Neutrophil (primary cell): Measurements from ENCODE around the gene OPA1.

ENCODE experiments used
- H3K27ac ChIP-seq: fragments of 200-600 bp; sonication (generic); 2 replicates; pipeline ENCODE4 v1.5.1; 2016; ENCODE audit warnings: mild to moderate bottlenecking, moderate library complexity
- H3K27me3 ChIP-seq: fragments of 200-600 bp; sonication (generic); 2 replicates; pipeline ENCODE4 v1.6.0; 2016; ENCODE audit warnings: mild to moderate bottlenecking
- H3K36me3 ChIP-seq: fragments of 200-600 bp; sonication (generic); 2 replicates; pipeline ENCODE4 v1.5.1; 2017
- H3K4me1 ChIP-seq, 2 experiments: fragments of 200-600 bp in 1 of 2; sonication (generic) in 1 of 2; 1 replicate in 1 of 2; 2 replicates in 1 of 2; pipeline versions ENCODE4 v1.5.1 to v1.6.1; 2013 to 2016; ENCODE audit warnings: low read depth in 1 of 2, low read length in 1 of 2, mild to moderate bottlenecking in 1 of 2, moderate library complexity in 1 of 2; ENCODE audit not compliant: control insufficient read depth in 1 of 2, insufficient read depth in 1 of 2
- H3K4me3 ChIP-seq, 2 experiments: fragments of 200-600 bp in 1 of 2; sonication (generic) in 1 of 2; 1 replicate in 1 of 2; 2 replicates in 1 of 2; pipeline ENCODE4 v1.5.1; 2013 to 2016; ENCODE audit warnings: low read depth in 1 of 2, low read length in 1 of 2, mild to moderate bottlenecking in 1 of 2, moderate library complexity in 1 of 2
- H3K9me3 ChIP-seq: fragments of 200-600 bp; sonication (generic); 2 replicates; pipeline ENCODE4 v1.5.1; 2016
- TF ChIP-seq, protein P1 (sequence below): fragments of 200-600 bp; sonication (generic); IDR thresholded peaks from 2 replicates; pipeline ENCODE4 v1.5.1; 2016; ENCODE audit warnings: antibody characterized with exemption

OPA1 gene

DNA sequence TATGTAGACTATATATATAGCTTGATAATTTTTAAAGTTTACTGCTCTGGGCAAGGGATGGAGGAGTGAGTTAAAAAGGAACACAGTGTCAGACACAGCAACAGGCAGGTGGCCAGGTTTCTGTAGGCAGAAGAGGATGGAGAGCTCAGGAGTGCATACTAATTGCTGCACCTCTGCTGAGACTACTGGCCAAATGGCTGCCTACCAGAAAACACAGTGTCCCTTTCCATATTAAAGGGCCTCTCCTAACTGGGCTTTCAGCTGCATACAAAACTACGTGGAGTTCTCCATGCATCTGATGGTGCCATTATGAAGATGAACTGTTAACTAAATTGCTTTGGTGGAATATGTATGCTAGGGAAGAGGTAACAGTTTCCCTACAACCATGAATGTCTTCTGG is 40.1 kb upstream of the OPA1 start:
- Histone ChIP-seq H3K36me3 (no peaks in the 10 kb centered on the region), H3K9me3 (no peaks in the 10 kb centered on the region), H3K27ac (no peak overlapping the region), H3K4me3 (no peak overlapping the region), H3K27me3 (peaks cover 15% of the 10 kb centered on the region), H3K4me1 (no peaks in the 10 kb centered on the region)
- TF ChIP-seq, protein P1, sequence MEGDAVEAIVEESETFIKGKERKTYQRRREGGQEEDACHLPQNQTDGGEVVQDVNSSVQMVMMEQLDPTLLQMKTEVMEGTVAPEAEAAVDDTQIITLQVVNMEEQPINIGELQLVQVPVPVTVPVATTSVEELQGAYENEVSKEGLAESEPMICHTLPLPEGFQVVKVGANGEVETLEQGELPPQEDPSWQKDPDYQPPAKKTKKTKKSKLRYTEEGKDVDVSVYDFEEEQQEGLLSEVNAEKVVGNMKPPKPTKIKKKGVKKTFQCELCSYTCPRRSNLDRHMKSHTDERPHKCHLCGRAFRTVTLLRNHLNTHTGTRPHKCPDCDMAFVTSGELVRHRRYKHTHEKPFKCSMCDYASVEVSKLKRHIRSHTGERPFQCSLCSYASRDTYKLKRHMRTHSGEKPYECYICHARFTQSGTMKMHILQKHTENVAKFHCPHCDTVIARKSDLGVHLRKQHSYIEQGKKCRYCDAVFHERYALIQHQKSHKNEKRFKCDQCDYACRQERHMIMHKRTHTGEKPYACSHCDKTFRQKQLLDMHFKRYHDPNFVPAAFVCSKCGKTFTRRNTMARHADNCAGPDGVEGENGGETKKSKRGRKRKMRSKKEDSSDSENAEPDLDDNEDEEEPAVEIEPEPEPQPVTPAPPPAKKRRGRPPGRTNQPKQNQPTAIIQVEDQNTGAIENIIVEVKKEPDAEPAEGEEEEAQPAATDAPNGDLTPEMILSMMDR, result no peak

DNA sequence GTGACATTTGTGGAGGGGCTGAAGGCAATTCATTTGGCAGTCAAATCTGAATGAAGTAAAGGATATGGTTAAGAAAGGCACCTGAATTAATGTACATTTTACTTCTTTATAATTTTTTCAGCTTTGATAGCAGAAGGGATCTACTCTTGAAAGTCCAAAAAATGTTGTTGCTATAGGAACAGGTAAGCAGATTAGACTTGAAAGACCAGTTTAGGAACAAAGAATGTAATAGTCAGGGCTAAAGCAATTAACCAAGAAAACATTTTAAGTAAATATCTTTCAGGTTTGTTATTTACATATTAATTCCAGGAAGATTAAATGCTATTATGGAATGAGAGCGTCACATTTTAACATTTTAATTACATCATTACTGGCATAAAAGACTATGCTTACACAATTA is 39.4 kb upstream of the OPA1 start:
- Histone ChIP-seq H3K4me3 (no peak overlapping the region), H3K9me3 (no peaks in the 10 kb centered on the region), H3K27me3 (peaks cover 15% of the 10 kb centered on the region), H3K36me3 (no peaks in the 10 kb centered on the region), H3K4me1 (no peaks in the 10 kb centered on the region), H3K27ac (no peak overlapping the region)
- TF ChIP-seq, protein P1, result no peak

DNA sequence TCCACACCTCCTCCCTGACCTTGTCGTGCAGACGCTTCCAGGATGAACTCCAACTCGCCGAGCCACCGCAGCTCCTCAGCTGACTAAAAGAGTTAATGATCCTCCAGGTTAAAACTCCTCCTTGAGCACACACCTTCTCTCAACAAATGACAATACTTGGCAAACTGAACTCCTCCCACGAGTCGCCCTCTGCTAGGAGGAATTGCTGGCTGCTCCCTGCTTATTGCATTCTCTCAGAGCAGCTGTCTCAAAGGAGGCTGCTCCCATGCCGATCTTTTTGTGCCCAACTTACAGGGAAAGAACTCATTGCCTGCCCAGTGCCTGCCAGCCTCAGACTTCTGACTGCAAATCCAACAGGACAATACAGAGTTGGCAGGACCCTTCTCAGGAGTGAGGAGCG is 38.2 kb upstream of the OPA1 start, which contains the start of gene ATP13A4:
Gene ATP13A4, minus strand, starts transcription at position 85 of the 400 bp plus-strand sequence. CDS start 96 bp downstream, outside the sequence.
- Histone ChIP-seq H3K36me3 (no peaks in the 10 kb centered on the region), H3K9me3 (no peaks in the 10 kb centered on the region), H3K4me1 (no peaks in the 10 kb centered on the region), H3K27ac (no peak within 1 kb of the TSS), H3K27me3 (peaks cover 15% of the 10 kb centered on the region), H3K4me3 (no peak within 1 kb of the TSS)
- TF ChIP-seq, protein P1, result no peak

DNA sequence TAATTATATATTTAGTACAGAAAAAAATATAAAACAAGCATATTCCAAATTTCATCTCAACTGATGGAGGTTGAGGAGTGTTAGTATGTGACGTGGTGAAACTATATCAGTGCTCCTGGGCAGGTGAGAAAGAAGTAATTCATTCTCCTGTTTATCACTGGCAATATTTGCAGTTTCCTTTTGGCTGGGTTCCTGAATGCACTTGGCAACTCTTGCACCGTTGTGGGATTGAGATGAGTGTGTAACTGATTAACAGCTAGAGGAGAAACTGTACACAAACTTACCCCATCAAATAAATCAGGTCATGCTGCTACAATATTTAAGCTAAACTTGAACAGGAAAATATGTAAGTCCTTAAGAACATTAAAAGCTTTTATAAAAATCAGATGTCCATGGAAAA is 36.2 kb upstream of the OPA1 start:
- H3K4me3 ChIP-seq, result no peak overlapping the region
- peaks cover 15% of the 10 kb centered on the region for H3K27me3 ChIP-seq
- H3K27ac ChIP-seq, result no peak overlapping the region
- H3K4me1 ChIP-seq, result no peaks in the 10 kb centered on the region
- TF ChIP-seq, protein P1, result no peak
- H3K36me3 ChIP-seq, result no peaks in the 10 kb centered on the region
- H3K9me3 ChIP-seq, result no peaks in the 10 kb centered on the region

DNA sequence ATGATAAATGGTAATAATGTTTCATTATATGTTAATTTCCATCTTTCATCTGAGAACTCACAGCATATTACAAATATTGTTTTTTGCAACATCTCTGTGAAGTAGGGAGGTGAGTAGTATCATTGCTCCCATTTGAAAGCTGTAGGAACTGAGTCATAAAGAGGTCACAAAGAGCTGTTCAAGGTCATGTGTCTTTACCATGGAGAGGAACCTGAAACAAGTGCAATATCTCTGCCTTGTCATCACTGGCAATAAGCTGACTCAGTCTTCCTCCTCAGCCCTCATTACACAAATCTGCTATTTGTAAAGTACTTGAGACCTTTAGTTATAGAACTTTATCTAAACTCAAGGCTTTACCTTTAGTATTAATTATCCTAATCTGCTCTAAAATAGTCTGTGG is 33.9 kb upstream of the OPA1 start:
- peaks cover 7% of the 10 kb centered on the region for H3K27me3 ChIP-seq
- H3K27ac ChIP-seq, result no peak overlapping the region
- TF ChIP-seq, protein P1, result no peak
- no peaks in the 10 kb centered on the region for H3K4me1 ChIP-seq
- no peaks in the 10 kb centered on the region for H3K36me3 ChIP-seq
- no peak overlapping the region for H3K4me3 ChIP-seq
- no peaks in the 10 kb centered on the region for H3K9me3 ChIP-seq

DNA sequence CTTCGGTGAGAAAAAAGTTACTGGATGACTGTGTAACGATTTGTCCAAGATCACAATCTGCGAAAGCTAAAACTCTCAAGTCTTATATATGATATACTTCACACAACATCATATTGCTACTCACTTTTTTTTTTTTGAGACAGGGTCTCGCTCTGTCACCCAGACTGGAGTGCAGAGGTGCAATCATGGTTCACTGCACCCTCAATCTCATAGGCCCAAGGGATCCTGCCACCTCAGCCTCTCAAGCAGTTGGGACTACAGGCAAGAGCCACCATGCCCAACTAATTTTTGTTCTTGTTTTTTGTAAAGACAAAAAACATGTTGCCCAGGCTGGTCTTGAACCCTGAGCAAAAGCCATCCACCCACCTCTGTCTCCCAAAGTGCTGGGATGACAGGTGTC is 32.9 kb upstream of the OPA1 start:
- H3K4me3 ChIP-seq, result no peak overlapping the region
- H3K27ac ChIP-seq, result no peak overlapping the region
- H3K36me3 ChIP-seq, result no peaks in the 10 kb centered on the region
- no peaks in the 10 kb centered on the region for H3K9me3 ChIP-seq
- no peaks in the 10 kb centered on the region for H3K4me1 ChIP-seq
- TF ChIP-seq, protein P1, result no peak
- H3K27me3 ChIP-seq, result peaks cover under 1% of the 10 kb centered on the region
